Stomach (tissue), 9 donors: Measurements from ENCODE around the gene LRMDA. TPM values are rescaled to one million over a fixed set of nuclear protein-coding genes. Genes with fewer than 3 reads are reported as not detected.

Experiments
- DNase-seq, 2 donors: peaks; one replicate each; pipeline versions ENCODE4 v3.0.0 to v3.0.0-alpha.2; 2013 to 2019
- H3K27ac ChIP-seq, 5 donors: fragments of 200-600 bp in 4 of 5; sonication (generic) in 4 of 5; one replicate each; pipeline ENCODE4 v1.5.1; 2013 to 2019; ENCODE audit warnings: mild to moderate bottlenecking in 1 of 5, moderate library complexity in 1 of 5
- H3K27me3 ChIP-seq, 3 donors: fragments of 200-600 bp; sonication (generic); one replicate each; pipeline ENCODE4 v1.5.1; 2017 to 2019; ENCODE audit warnings: mixed run types in 1 of 3
- H3K36me3 ChIP-seq, 4 donors: fragments of 200-600 bp; sonication (generic); 1 replicate in 3 of 4; 2 replicates in 1 of 4; pipeline ENCODE4 v1.5.1; 2016 to 2019
- H3K4me1 ChIP-seq, 4 donors: fragments of 200-600 bp; sonication (generic); one replicate each; pipeline ENCODE4 v1.5.1; 2016 to 2019
- H3K4me3 ChIP-seq, 4 donors: fragments of 200-600 bp; sonication (generic) in 3 of 4; one replicate each; pipeline ENCODE4 v1.5.1; 2016 to 2019; ENCODE audit warnings: mild to moderate bottlenecking in 1 of 4
- H3K9me3 ChIP-seq, 4 donors: fragments of 200-600 bp; sonication (generic); one replicate each; pipeline ENCODE4 v1.5.1; 2016 to 2019
- CTCF ChIP-seq, 7 experiments: fragments of 450-650 bp in 4 of 7; fragments of 200-600 bp in 3 of 7; sonication (generic) in 3 of 7; IDR thresholded peaks; one replicate each; pipeline ENCODE4 v1.5.1; 2016 to 2019; ENCODE audit warnings: antibody characterized with exemption in 7 of 7, control low read depth in 2 of 7, mild to moderate bottlenecking in 1 of 7
- EP300 ChIP-seq: sonication (generic); formaldehyde crosslinking; IDR thresholded peaks from one replicate; pipeline ENCODE4 v1.6.1; 2017; ENCODE audit warnings: antibody characterized with exemption
- POLR2A ChIP-seq, 4 donors: fragments of 450-650 bp; IDR thresholded peaks; one replicate each; pipeline ENCODE4 v1.6.1; 2016; ENCODE audit warnings: antibody characterized with exemption in 4 of 4, control low read depth in 2 of 4, mild to moderate bottlenecking in 1 of 4, moderate library complexity in 1 of 4
- POLR2AphosphoS5 ChIP-seq, 3 donors: sonication (generic); formaldehyde crosslinking; IDR thresholded peaks; one replicate each; pipeline ENCODE4 v1.6.1; 2016; ENCODE audit warnings: antibody characterized with exemption in 3 of 3
- WGBS, 5 donors: extraction: QIAGEN DNeasy Blood & Tissue Kit in 3 of 5; methylation state at CpG; one replicate each; pipeline versions ENCODE4 v1.1.5 to v1.1.7; 2013 to 2018; 5-methylcytosine and 5-hydroxymethylcytosine counted together
- intact Hi-C: fragments of 100-400 bp; cut with DNase I; formaldehyde crosslinking; loops from one replicate; pipeline ENCODE4 v1.15.1; 2023; ENCODE audit warnings: low total_unique reads
- polyA plus RNA-seq, 3 donors: library from polyadenylated mRNA; stranded (reverse); fragments of 200-250 nt; gene quantifications; one replicate each; pipeline ENCODE4 v1.2.3, GENCODE V29; 2013
- total RNA-seq, 5 donors: library from RNA; depleted of rRNA; stranded (reverse); fragments of >200 nt; gene quantifications; one replicate each; pipeline versions ENCODE4 v1.1.0 to v1.2.3, GENCODE V29; 2014 to 2016
- donor health status: healthy with polysubstance abuse.
- donor health status: Bipolar disorder and iron deficiency.
- donor health status: healthy.

LRMDA gene
- total and polyA plus RNA-seq, 8 donors, result 1.3 to 30.2 (median 13.6) TPM; not detected in 1

GRCh38 chr10:75502838-75503237, 71.4 kb downstream of the LRMDA start:
- H3K27me3 ChIP-seq, result no peaks in the 10 kb centered on the region
- H3K9me3 ChIP-seq, result no peaks in the 10 kb centered on the region
- H3K27ac ChIP-seq, result no peak overlapping the region
- H3K36me3 ChIP-seq, result no peaks in the 10 kb centered on the region
- H3K4me1 ChIP-seq, result peaks cover 3 to 24% (median 11%) of the 10 kb centered on the region in 4 donors
- intact Hi-C loops, result no loop called here
- H3K4me3 ChIP-seq, result no peak overlapping the region
- TF ChIP-seq EP300, result no peak
- no peak for TF ChIP-seq CTCF (IDR thresholded peaks at IDR 0.05)
- TF ChIP-seq POLR2A (IDR thresholded peaks at IDR 0.05), result no peak
- TF ChIP-seq POLR2AphosphoS5 (IDR thresholded peaks at IDR 0.05), result no peak
- DNase-seq, result no peak

GRCh38 chr10:75505293-75505692, 73.9 kb downstream of the LRMDA start:
- no peak overlapping the region for H3K4me3 ChIP-seq
- no peak for DNase-seq

GRCh38 chr10:75505840-75506506, 74.5 kb downstream of the LRMDA start:
- H3K9me3 ChIP-seq, result no peaks in the 10 kb centered on the region
- H3K4me3 ChIP-seq, result no peak overlapping the region
- TF ChIP-seq POLR2AphosphoS5 (IDR thresholded peaks at IDR 0.05) (no peak), CTCF (IDR thresholded peaks at IDR 0.05) (no peak)
- WGBS, 5 donors, result 61 to 76% (median 71%) methylated on average over 3 of the region's 3 CpGs
- DNase-seq, result no peak
- H3K27me3 ChIP-seq, result no peaks in the 10 kb centered on the region
- no peaks in the 10 kb centered on the region for H3K36me3 ChIP-seq
- intact Hi-C loops, result no loop called here
- peaks cover 0 to 22% (median 13%) of the 10 kb centered on the region in 4 donors for H3K4me1 ChIP-seq
- H3K27ac ChIP-seq, result no peak overlapping the region

More at GRCh38 chr10:75505293-75505692, 73.9 kb downstream of the LRMDA start:
- Histone ChIP-seq H3K4me1 (peaks cover 0 to 22% (median 13%) of the 10 kb centered on the region in 4 donors), H3K27ac (no peak overlapping the region), H3K36me3 (no peaks in the 10 kb centered on the region), H3K27me3 (no peaks in the 10 kb centered on the region), H3K9me3 (no peaks in the 10 kb centered on the region)
- WGBS, 5 donors, result 58 to 84% (median 69%) methylated on average over 1 of the region's 1 CpG
- TF ChIP-seq CTCF (IDR thresholded peaks at IDR 0.05) (no peak), POLR2A (IDR thresholded peaks at IDR 0.05) (no peak), POLR2AphosphoS5 (IDR thresholded peaks at IDR 0.05) (no peak), EP300 (no peak)
- intact Hi-C loops, result no loop called here

- intact Hi-C loops, result no loop called here
- H3K4me1 ChIP-seq, result peaks cover 0 to 30% (median 17%) of the 10 kb centered on the region in 4 donors
- DNase-seq, result no peak
- no peaks in the 10 kb centered on the region for H3K9me3 ChIP-seq
- H3K4me3 ChIP-seq, result no peak overlapping the region
- H3K27ac ChIP-seq, result no peak overlapping the region
- H3K27me3 ChIP-seq, result no peaks in the 10 kb centered on the region
- TF ChIP-seq EP300 (no peak), POLR2AphosphoS5 (IDR thresholded peaks at IDR 0.05) (no peak), CTCF (IDR thresholded peaks at IDR 0.05) (no peak), POLR2A (IDR thresholded peaks at IDR 0.05) (no peak)
- no peaks in the 10 kb centered on the region for H3K36me3 ChIP-seq
- WGBS, 5 donors, result 82 to 94% (median 87%) methylated on average over 4 of the region's 4 CpGs
Observed at GRCh38 chr10:75506930-75507329, 75.5 kb downstream of the LRMDA start.
